Motor neuron (in vitro differentiated cells): Measurements from ENCODE around the gene RPL21. TPM values are rescaled to one million over a fixed set of nuclear protein-coding genes. Genes with fewer than 3 reads are reported as not detected.
A peak's percentile ranks its signal among the peaks of the same experiment; 100 is the strongest.

Source experiments
- ATAC-seq, 8 experiments: fragments of 200-7000 bp; cut with Tn5 transposase; replicated peaks in 6 of 8; 2 replicates each; pipeline ENCODE4 v1.8.0; 2021; ENCODE audit warnings: mild to moderate bottlenecking in 8 of 8, moderate library complexity in 8 of 8
- H3K27ac ChIP-seq, 2 donors: fragments of 250-450 bp; sonication (Bioruptor Pico); 2 replicates each; pipeline ENCODE4 v1.9.0; 2021; ENCODE audit warnings: antibody characterized with exemption in 2 of 2, mild to moderate bottlenecking in 2 of 2, moderate library complexity in 1 of 2
- H3K4me1 ChIP-seq, 2 donors: fragments of 250-450 bp; sonication (Bioruptor Pico); replicated peaks in 1 of 2; 2 replicates each; pipeline ENCODE4 v1.6.1; 2021; ENCODE audit warnings: antibody characterized with exemption in 2 of 2, mild to moderate bottlenecking in 2 of 2, moderate library complexity in 1 of 2
- H3K4me3 ChIP-seq, 5 donors: fragments of 250-450 bp; sonication (Bioruptor Pico); 2 replicates each; pipeline ENCODE4 v1.9.0; 2021; ENCODE audit warnings: antibody characterized with exemption in 5 of 5, mild to moderate bottlenecking in 5 of 5, moderate library complexity in 4 of 5
- WGBS, 10 experiments: fragments of 450-650 bp; shearing (Covaris generic); methylation state at CpG; one replicate each; pipeline ENCODE4 v1.0.0; 2022; 5-methylcytosine and 5-hydroxymethylcytosine counted together
- in situ Hi-C, 9 experiments: fragments of 400-800 bp; cut with MboI; loops; one replicate each; pipeline ENCODE4 v1.15.0; 2021; ENCODE audit warnings: low sequenced_read_pairs in 9 of 9, low pct_unique_long_range_greater_than_20kb in 2 of 9; ENCODE audit not compliant: unreplicated experiment in 9 of 9
- total RNA-seq, 8 experiments: library from RNA; unstranded; fragments of 300-600 nt; gene quantifications; 2 replicates each; pipeline versions ENCODE4 v1.2.3 to v1.2.4, GENCODE V29; 2022

Gene RPL21
- total RNA-seq, 8 experiments from 2014 or later: 1,237 to 3,188 (median 2,218) TPM

DNA sequence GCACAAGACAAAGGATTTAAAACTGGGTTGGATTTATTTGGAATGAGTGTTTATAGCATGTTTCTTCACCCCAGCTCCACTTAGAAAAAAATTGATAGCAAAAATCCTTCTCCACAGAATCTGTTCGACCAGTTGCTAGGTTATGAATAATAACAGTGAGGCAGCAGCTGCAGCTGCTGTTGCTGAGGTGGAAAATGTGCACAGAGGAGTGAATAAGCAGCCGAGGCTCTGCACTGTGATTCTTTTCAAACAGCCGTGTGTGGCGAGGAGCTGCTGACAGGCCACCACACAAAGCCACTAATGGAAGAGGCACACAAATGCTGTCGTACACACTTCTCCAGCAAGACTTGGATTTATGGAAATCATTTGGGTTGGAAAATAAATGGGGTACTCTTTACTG lies 12.8 kb downstream of the RPL21 start:
- Histone ChIP-seq H3K4me1 (peaks cover 20 to 26% of the 10 kb centered on the region in 2 donors), H3K4me3 (peak overlapping the region in 1 of 5 donors; percentile 3), H3K27ac (peak overlapping the region; percentile 25 to 57)
- peak; percentile 38 to 98 (median 96) for ATAC-seq
- in situ Hi-C loops: no loop called here
- 0 to 17% (median 0%) methylated on average over 1 to 4 of the region's 5 CpGs; no CpG with 5 or more reads in 3 of the 10 experiments for WGBS, 10 experiments

DNA sequence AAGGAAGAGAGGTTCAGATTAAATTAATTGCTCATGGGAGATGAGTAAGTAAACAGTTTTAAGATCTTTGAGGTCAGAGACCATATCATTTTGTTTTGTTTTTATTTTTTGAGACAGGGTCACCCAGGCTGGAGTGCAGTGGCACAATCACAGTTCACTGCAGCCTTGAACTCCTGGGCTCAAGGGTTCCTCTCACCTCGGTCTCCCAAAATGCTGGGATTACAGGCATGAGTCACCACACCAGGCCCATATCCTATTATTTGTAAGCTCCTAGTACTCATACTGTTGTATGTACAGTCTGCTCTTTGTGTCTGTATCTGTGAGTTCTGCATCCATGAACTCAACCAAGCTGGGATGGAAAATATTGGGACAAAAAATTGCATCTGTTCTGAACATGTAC lies 13.3 kb downstream of the RPL21 start:
- in situ Hi-C loops: no loop called here
- H3K4me3 ChIP-seq: peak overlapping the region in 1 of 5 donors; percentile 3
- H3K4me1 ChIP-seq: peaks cover 20 to 26% of the 10 kb centered on the region in 2 donors
- peak in 7 of 8 experiments; percentile 3 to 42 (median 25) for ATAC-seq
- WGBS, 10 experiments: 0 to 86% (median 44%) methylated on average over 1 of the region's 1 CpG; no CpG with 5 or more reads in 5 of the 10 experiments
- H3K27ac ChIP-seq: peak overlapping the region; percentile 25 to 57

DNA sequence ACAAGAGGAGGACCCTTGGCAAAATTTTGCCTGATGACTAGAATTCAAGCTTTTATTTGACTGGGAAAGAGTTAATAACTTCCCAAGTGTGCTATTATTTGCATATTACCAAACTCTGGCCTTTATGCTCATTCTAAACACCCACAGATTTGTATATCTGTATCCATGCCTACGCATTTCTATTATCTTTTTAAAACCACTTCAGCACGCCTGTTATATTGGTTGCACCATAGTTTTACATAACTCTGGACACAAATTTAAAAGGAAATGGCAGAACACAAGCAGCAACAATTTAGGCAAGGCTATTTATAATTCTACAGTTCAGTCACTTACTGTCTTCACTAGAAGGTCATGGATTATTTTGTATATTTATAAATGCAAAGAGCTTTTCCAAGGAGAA lies 15.6 kb downstream of the RPL21 start:
- in situ Hi-C loops: no loop called here

DNA sequence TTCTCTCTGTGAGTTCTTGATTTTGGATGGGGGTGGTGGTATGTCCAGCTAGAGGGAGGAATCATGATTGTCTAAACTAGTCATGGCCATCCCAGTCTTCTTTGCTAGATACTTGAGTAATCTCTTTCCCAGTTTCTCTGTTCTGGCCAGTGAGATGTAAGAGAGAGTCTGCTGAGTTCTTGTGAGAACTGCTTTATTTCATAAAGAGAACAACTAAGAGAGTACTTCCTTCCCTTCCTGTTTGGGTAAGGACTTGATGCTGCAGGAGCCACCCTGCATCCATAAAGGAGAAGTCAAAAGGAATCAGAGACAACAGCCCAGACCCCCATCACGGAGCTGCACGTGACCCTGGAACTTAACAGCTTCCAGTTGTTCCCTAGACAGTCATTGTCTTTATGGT lies 16.2 kb downstream of the RPL21 start:
- Histone ChIP-seq H3K4me1 (peaks cover 20 to 29% of the 10 kb centered on the region in 2 donors), H3K4me3 (no peak overlapping the region), H3K27ac (no peak overlapping the region)
- WGBS, 10 experiments: 80 to 100% (median 100%) methylated on average over 2 of the region's 2 CpGs; no CpG with 5 or more reads in 6 of the 10 experiments
- in situ Hi-C loops: no loop called here
- ATAC-seq: no peak

More for the DNA sequence above, 15.6 kb downstream of the RPL21 start:
- 0 to 94% (median 31%) methylated on average over 1 to 2 of the region's 2 CpGs; no CpG with 5 or more reads in 4 of the 10 experiments for WGBS, 10 experiments
- H3K4me3 ChIP-seq: no peak overlapping the region
- no peak overlapping the region for H3K27ac ChIP-seq
- peaks cover 20 to 29% of the 10 kb centered on the region in 2 donors for H3K4me1 ChIP-seq
- ATAC-seq: peak in 3 of 8 experiments; percentile 15 to 29 (median 18)

DNA sequence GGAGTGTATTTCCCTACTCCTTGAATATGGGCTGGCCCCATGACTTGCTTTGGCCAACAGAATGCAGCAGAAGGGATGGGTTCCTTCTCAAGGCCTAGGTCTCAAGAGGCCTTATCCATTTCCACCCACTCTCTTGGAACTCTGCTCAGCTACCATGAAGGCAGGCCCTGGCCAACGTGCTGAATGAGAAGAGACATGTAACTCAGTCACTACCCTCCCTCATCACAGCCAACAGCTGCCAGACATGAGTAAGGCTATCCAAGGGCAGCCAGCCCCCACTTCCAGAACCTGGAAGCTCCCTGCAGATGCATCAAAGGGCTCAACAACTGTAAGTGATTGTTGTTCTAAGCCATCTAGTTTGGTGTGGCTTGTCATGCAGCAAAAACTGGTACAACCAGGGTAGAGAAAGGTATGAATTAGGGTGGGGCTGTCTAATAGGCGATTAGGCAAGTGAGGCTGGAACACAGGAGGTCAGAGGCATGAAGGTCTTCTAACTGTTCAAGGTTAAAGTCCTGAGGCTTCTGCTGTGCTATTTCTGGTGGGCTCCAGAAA lies 17.8 kb downstream of the RPL21 start:
- Histone ChIP-seq H3K4me3 (no peak overlapping the region), H3K4me1 (peaks cover 10 to 19% of the 10 kb centered on the region in 2 donors), H3K27ac (no peak overlapping the region)
- no peak for ATAC-seq
- WGBS, 10 experiments: 0 to 100% (median 92%) methylated on average over 1 of the region's 2 CpGs; no CpG with 5 or more reads in 6 of the 10 experiments
- in situ Hi-C loops: no loop called here

DNA sequence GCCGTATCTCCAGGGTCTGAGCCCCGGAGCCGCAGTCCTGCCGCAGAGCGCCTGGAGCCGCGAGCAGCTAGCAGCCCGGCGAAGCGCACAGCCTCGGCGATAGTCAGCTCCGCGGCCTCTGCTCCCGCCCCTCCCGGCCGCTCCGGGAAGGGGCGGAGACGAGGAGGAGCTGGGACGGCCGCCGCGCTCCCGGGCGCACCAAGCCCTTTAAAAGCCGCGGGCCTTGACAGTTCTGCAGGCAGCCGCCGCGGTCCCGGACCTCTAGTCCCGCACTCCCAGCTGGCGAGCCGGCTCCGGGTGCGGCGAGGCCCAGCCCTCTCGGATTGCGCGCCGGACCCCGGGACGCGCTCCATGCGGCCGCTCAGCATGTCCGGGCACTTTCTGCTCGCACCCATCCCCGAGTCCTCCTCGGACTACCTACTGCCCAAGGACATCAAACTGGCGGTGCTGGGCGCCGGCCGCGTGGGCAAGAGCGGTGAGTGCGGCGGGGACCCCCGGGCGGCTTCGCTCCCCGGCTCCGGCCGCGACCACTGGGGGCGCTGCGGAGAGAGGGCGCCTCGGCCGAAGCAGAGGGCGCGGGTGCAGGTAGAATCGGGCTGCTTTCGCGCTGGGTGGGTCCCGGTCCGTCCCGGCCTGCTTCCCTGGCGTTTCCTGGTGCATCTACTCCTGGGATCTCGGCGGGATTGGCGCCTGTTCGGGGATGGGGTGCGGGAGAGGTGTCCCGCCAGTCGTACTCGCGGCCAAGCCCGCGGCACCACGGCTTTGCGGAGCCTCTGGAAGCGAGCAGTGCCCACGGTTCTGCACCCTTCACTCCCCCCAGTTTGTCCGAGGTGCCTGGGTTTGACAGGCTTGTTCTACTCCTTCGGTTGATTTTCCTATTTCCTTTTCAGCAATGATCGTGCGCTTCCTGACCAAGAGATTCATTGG lies 19.5 kb downstream of the RPL21 start, which contains the start of gene RASL11A:
RASL11A (plus strand) TSS at position 237 of the 927 bp plus-strand sequence; CDS start at position 352, 115 bp downstream.
- H3K4me3 ChIP-seq: peak within 1 kb of the TSS; percentile 42 to 73 (median 59)
- peak; percentile 78 to 91 (median 89) for ATAC-seq
- peaks cover 0 to 4% of the 10 kb centered on the region in 2 donors for H3K4me1 ChIP-seq
- in situ Hi-C loops: no loop called here
- H3K27ac ChIP-seq: peak within 1 kb of the TSS; percentile 24 to 63
- WGBS, 10 experiments: 0 to 4% (median 2%) methylated on average over 5 to 47 of the region's 99 CpGs; no CpG with 5 or more reads in 3 of the 10 experiments

DNA sequence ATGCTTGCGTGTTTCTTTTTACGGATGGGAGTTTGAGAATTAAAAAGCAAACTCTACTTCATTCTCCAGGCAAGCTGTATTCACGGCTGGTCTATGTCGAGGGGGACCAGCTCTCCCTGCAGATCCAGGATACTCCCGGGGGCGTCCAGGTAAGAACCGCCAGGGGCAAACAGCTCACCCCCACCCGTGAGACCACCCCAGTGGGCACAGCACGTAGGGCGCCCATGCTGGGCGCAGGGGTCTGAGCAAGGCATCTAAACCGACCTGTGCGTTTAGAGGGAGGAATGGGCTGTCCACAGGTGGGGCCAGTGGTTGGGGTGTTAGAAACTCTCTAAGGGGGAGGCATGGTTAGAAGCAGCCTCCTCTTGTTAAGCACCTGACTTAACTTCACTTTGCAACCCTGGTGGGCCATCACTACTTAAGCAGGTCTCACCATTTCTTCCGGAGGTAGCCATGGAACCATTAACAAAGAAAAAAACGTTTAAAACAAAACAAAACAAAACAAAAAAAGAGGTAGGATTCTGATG lies 20.3 kb downstream of the RPL21 start:
- Histone ChIP-seq H3K27ac (no peak overlapping the region), H3K4me3 (peak overlapping the region; percentile 42 to 73 (median 59)), H3K4me1 (peaks cover 0 to 4% of the 10 kb centered on the region in 2 donors)
- ATAC-seq: no peak
- in situ Hi-C loops: no loop called here
- WGBS, 10 experiments: 33 to 100% (median 60%) methylated on average over 1 to 7 of the region's 15 CpGs

DNA sequence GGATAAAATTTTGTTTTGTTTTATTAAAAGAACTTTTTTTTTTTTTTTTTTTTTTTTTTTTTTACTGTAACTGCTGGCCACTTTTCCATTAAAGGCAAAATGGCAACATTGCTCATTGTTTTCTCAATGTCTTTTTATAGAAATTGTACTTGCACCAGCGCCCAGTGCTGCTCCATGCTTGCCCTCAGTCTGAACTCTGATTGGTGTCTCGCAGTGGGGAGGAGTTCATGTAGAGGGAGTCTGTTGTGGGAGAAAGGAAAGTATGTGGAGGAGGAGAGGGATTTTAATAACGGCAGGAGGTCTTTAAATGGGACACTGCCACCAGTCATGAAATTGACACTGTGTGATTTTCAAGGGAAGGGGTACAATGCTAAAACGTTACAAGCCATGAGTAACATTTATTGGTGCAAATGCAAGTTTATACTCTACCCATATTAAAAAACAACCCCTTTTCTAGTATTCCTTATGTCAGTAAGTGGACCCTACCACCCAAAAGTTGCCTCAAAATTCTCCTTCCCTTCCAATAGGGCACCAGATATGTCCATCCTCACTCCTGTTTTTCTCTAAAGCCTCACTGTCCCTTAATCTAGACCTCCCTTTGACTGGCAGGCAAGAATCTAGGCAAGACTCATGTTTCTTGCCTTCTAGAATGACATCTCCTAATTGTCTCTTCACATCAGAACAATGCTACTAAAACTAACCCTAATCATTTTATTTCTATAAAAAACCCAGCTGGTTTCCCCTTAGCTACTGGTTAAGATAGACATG lies 22.5 kb downstream of the RPL21 start:
- ATAC-seq: no peak
- no peak overlapping the region for H3K27ac ChIP-seq
- in situ Hi-C loops: no loop called here
- peaks cover 0 to 4% of the 10 kb centered on the region in 2 donors for H3K4me1 ChIP-seq
- H3K4me3 ChIP-seq: no peak overlapping the region
- 24 to 87% (median 38%) methylated on average over 1 to 4 of the region's 4 CpGs for WGBS, 10 experiments

DNA sequence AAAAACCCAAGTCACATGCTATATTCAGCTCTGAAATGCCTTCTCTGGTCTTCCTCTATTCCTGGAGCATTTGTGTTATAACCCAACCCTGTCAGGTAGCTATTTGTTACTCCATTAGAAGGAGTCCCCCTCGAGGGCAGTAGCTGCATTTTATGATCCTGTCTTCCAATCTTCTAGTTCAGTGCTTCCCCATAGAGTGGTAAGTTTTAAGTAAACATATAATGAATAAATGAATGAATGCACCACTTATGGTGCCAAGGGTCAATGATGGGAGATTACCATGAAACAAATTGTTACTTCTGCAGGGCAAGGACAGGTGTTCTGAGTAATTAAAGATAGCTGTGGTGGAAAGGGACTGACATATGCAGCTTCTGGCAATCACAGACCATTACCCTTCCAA lies 23.3 kb downstream of the RPL21 start:
- peaks cover 0 to 4% of the 10 kb centered on the region in 2 donors for H3K4me1 ChIP-seq
- in situ Hi-C loops: no loop called here
- ATAC-seq: no peak
- H3K27ac ChIP-seq: no peak overlapping the region
- WGBS, 10 experiments: 0 to 56% (median 27%) methylated on average over 1 of the region's 1 CpG; no CpG with 5 or more reads in 6 of the 10 experiments
- H3K4me3 ChIP-seq: no peak overlapping the region

DNA sequence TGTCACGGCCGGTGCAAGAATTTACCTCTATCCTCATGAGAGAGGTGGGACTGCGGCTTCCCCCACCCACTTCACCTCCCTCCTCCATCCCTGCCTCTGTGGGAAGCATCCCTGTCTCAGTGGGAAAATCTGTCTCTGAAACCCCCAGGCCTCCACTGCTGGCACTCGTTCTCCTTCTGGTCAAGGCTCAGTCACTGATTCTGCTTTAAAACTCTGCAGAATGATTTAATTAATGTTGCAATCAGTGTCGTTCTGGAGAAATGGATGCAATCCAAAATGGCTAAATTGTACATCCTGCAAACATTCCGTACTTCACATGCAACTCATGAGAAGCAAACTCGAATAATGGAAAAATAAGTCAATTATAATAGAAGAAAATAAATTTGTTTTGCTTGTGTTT lies 24.8 kb downstream of the RPL21 start:
- in situ Hi-C loops: no loop called here
- Histone ChIP-seq H3K27ac (no peak overlapping the region), H3K4me3 (no peak overlapping the region), H3K4me1 (peaks cover 0 to 4% of the 10 kb centered on the region in 2 donors)
- ATAC-seq: no peak
- WGBS, 10 experiments: 7 to 92% (median 62%) methylated on average over 3 to 5 of the region's 7 CpGs; no CpG with 5 or more reads in 1 of the 10 experiments

DNA sequence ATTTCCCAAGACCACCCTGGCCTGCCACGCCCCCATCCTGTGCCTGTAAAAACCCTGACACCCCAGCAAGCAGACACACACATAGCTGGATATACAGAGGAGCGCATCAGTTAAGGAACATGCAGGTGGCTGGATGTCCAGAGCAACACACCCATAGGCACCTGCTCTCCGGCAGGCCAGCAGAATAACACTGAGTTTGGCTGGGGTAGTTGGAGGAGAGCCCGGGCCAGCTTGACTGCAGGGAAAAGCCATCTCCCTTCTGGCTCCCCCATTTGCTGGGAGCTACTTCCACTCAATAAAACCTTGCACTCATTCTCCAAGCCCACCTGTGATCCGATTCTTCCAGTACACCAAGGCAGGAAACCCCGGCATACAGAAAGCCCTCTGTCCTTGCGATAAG lies 28.1 kb downstream of the RPL21 start:
- in situ Hi-C loops: no loop called here
- Histone ChIP-seq H3K4me1 (no peaks in the 10 kb centered on the region), H3K27ac (no peak overlapping the region), H3K4me3 (no peak overlapping the region)
- peak in 1 of 8 experiments; percentile 31 for ATAC-seq
- WGBS, 10 experiments: 40 to 100% (median 100%) methylated on average over 1 to 2 of the region's 7 CpGs; no CpG with 5 or more reads in 5 of the 10 experiments

DNA sequence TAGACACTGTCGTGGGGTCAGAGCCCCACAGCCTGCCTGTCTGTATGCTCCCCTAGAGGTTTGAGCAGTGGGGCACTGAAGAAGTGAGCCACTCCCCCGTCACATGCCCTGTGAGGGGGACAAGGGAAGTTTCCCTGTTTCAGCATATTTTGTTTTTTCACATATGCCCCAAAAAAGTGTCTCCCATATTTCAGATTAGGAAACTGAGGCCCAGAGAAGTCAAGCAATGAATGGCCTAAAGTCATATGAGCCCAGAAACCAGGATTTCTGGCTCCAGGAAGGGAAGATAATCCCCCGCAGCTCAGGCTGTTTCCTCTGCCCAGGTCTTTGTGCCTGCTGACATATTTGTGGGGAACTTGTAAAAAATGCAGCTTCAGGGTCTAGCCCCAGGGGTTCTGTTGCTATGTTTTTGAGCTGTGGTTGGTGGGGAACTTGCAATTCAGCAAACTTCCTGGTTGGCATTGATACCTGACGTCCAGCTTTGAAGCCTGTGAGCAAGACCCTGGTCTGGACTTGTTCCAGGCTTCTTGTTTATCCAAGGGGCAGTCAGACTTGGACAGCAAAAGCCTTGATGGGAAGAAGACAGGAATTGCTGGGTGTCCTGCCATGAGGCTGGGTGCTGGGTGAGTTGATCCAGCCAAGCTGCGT lies 28.8 kb downstream of the RPL21 start:
- WGBS, 10 experiments: 35 to 85% (median 65%) methylated on average over 1 to 3 of the region's 5 CpGs; no CpG with 5 or more reads in 2 of the 10 experiments
- H3K27ac ChIP-seq: no peak overlapping the region
- in situ Hi-C loops: no loop called here
- ATAC-seq: no peak
- H3K4me3 ChIP-seq: no peak overlapping the region
- no peaks in the 10 kb centered on the region for H3K4me1 ChIP-seq
